Bone marrow (tissue), 2 donors: ENCODE measurements around the gene IL20.

Experiments
- DNase-seq, 2 donors: peaks; one replicate each; lab custom pipeline; 2025; lab: John Stamatoyannopoulos, UW

IL20 gene

GRCh38 chr1:206864939-206865671 is at the start of gene IL20:
Gene IL20, plus strand, starts transcription at chr1:206865623. Its CDS starts 230 bp downstream, at chr1:206865853.
- DNase-seq: peak; percentile 32 to 47

- DNase-seq: peak in 1 of 2 donors; percentile 56
These were observed 48.8 kb upstream of the IL20 start for GRCh38 chr1:206816390-206817287.

DNA sequence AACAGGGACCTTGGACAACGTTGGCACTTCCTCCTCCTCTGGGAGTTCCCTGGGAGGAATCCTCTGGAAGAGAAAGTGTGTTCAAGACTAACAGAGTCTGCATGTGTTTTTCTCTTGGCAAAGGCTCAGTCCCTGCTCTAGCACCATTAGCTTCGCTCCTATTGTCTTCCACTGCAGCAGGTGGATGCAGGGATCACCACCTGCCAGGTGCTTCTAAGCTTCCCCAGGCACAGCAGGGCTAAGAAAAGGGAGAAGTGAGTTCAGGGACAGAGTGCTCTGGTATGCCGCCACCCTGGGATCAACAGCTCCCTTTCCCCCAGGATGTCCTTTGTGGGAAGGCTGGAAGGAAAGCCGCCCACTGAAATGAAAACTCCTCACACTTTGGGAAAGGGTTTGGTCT is 43.9 kb upstream of the IL20 start:
- no peak for DNase-seq

DNA sequence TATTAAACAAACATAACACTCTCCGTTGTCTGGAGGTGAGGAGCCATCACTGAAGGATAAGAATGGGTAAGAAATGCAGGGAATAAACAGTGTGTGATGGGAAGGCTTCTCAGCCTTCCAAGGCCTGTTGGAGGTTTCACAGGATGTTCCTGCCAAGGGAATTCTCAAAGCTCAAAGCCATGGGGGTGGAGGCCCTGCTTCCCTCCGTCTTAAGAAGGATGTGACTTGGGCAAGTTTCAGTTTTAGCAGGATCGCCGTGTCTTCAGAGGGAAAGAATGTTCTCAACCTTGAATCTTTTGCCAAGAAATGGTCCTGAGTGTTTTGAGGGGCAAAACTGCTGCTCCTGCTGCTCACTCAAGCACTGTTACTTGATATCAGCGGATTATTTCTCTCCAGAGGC is 41.7 kb upstream of the IL20 start:
- no peak for DNase-seq

GRCh38 chr1:206824331-206824730 is 41.1 kb upstream of the IL20 start:
- DNase-seq: peak in 1 of 2 donors; percentile 41

- no peak for DNase-seq
These were observed 39.0 kb upstream of the IL20 start for GRCh38 chr1:206826394-206826793.

GRCh38 chr1:206828061-206828460 is 37.4 kb upstream of the IL20 start:
- no peak for DNase-seq

GRCh38 chr1:206828765-206829164 is 36.7 kb upstream of the IL20 start:
- no peak for DNase-seq

DNA sequence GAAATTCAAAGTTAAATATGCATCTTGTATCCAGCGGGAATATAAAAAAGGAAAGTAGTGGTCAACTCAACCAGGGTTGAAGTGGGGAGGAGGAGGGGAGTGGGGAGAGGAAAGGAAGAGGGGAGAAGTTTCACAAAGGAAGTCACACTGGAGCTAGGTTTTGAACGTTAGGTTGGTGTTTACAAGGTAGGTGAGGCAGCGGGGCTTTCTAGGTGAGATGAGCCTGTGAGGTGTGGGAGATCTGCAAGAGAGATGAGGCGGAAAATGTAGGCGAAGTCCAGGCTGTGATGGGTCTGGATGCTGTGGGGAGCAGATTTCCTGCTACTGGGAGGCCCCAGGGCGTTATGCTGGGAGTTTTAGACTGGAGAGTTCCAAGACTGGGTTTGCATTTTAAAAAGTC is 36.1 kb upstream of the IL20 start:
- DNase-seq: no peak

GRCh38 chr1:206829875-206830274 is 35.5 kb upstream of the IL20 start:
- peak in 1 of 2 donors; percentile 48 for DNase-seq

DNA sequence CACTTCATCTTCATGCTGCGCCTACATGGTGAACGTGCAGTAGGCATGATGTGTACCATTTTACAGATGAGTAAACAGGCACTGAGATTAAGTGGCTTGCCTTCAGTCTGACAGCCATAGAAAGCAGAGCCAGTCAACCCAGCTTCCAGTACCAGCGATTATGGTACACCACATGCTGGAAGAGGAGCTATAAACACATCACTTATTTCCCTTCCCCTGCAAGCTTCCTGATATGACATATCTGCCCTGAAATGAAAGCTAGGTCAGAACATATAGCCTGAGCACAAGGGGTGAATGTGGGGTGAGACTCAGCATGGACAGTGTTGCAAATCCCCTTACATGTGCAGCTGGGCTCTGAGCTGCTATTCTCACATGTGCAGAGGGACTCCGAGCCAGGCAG is 33.8 kb upstream of the IL20 start:
- no peak for DNase-seq

- no peak for DNase-seq
These were observed 33.0 kb upstream of the IL20 start for GRCh38 chr1:206832352-206832880.

DNA sequence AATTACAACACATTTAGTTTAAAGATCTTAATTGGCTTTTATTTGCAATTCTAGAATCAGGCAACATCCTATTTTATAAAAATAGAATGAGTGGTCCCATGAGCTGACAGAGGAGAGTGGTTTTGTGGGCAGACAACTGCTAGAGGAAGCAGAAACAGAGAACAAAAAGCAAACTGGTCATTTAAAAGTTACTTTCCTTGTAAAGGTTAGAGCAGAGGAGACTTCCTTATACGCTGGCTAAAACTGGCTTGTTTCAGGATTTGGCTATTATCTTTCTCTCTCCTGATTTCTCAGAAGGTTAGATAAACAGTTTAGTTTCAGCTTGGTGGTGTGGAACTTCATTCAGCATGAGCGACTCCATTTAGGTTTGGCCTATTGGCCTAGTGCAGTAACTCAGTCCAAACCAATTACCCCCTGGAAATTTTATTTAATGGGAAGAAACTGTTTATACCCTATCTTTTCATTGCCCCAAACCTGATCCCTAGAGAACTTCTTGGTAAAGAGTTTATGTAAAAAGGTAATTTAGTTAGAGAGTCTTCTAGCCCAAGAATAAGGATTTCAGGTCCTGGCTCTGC is 32.2 kb upstream of the IL20 start:
- DNase-seq: peak in 1 of 2 donors; percentile 67

- no peak for DNase-seq
These were observed 31.6 kb upstream of the IL20 start for GRCh38 chr1:206833801-206834200.

DNA sequence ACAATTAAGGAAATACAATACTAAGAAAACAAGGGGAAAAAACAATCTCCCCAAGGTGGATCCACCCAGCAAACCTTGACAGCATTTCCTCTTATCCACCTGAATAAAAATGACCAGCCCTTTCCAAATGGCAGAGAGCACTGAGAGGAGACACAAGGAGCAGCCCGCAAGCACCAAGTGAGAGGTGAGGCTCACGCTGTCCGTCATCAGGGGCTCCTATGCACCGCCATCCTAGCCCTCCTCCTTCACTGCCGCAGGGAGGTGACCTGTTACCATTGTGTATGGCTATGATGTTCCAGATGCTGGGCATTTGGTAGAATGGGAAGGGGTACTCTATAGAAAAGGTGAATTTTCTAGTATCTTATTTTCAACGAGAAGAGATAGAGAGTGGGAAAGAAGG is 31.2 kb upstream of the IL20 start:
- no peak for DNase-seq

GRCh38 chr1:206834711-206835110 is 30.7 kb upstream of the IL20 start:
- no peak for DNase-seq

DNA sequence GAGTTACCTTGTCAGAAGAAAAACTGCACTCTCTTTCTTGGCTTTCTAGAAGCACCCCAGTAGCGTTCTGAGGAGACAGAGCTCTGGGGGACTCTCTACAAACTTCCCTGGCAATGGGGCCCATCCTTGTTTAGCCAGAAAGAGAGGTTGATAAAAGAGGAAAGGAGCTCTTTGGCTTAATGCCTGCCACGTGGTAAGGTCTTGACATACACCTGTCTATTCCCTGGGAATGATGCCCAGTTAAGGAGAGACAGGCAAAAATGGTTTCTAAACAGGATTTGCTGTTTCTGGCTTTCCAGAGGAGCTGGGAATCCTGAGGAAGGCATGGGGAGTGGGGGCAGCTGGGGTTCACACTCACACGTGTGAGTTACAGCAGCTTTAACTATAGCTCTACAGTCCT is 30.2 kb upstream of the IL20 start:
- no peak for DNase-seq

DNA sequence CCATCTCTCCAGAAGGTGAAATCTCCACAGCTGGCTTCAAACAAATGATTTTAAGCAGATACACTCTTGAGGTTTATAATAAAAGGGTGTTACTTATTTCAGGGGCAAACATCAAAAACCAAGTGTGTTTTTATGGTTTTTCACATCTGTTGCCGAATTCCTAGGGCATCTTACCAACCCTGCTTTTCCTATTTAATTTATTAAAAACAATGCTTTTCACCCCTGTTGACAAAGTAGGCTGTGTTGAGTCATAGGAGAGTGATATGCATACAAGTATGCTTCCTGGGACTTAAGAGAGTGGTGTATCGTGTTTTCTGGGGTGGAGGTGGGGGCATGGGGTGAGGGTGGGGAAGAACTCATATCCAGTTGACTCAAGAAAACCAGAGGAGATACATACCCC is 29.3 kb upstream of the IL20 start:
- no peak for DNase-seq

GRCh38 chr1:206839006-206839560 is 26.3 kb upstream of the IL20 start:
- no peak for DNase-seq

GRCh38 chr1:206839857-206840256 is 25.6 kb upstream of the IL20 start:
- no peak for DNase-seq

GRCh38 chr1:206841609-206842323 is 23.7 kb upstream of the IL20 start:
- DNase-seq: no peak

DNA sequence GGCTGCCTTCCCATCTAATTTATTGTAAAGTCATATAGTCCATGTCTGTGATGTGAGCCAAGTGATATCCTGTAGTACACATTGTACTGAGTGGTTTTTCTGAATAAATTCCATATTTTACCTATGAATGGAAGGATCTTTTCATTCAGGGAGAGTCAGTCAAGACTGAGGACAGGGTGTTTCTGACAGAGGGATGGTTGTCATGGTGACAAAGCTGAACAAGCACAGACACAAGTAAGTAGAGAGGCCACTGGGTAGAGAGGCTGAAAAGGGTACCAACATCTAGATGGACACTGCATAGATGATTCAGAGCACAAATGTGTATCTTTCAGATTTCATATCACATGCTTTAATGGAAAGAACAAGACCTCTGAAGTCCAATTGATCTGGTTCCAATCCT is 22.6 kb upstream of the IL20 start:
- no peak for DNase-seq
